ENCODE measurements around the gene FAM136A. TPM values are rescaled to one million over a fixed set of nuclear protein-coding genes. Genes with fewer than 3 reads are reported as not detected.
"Not testable (repeated sequence)": the region's sequence is repeated elsewhere in the genome, so short reads cannot be mapped to it uniquely, and the experiment has no call there.

Gene FAM136A
- total RNA-seq, 4 donors from 2014 or later, result 4.9 to 79.4 (median 24.5) TPM

DNA sequence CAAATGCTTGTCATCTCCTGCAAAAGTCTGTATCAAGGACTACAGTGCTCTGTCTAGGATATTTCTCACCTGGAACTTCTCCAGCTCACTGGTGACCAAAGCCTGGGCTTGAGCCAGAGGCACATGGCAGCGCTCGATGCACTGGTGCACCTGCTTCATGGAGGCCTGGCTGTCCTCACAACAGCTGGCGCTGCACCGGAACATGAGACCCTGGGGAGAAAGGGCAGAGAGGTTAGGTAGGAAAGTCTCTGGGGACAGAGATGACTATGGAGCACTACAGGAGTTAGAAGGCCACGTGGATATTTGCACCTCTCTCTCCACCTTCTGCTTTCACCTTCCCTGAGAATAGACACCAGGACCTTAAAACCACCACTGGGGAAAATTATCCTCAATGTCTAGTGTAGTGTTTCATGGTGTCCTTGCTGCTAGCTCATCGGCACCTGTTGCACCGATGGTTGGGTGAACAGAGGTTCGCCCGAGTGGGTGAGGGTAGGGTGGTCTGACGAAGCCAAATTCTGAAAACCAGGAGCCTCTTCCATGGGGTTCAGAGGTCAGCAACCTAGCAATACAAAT lies 1.0 kb downstream of the FAM136A start:
- Histone ChIP-seq H3K27me3 (no peaks in the 10 kb centered on the region), H3K4me1 (no peaks in the 10 kb centered on the region), H3K4me3 (peak overlapping the region; percentile 73 to 82), H3K36me3 (no peaks in the 10 kb centered on the region), H3K27ac (peak overlapping the region; percentile 75 to 82), H3K9me3 (no peaks in the 10 kb centered on the region)
- DNase-seq, result no peak
- no peak for TF ChIP-seq POLR2A (IDR thresholded peaks at IDR 0.05)
- TF ChIP-seq, protein P1, sequence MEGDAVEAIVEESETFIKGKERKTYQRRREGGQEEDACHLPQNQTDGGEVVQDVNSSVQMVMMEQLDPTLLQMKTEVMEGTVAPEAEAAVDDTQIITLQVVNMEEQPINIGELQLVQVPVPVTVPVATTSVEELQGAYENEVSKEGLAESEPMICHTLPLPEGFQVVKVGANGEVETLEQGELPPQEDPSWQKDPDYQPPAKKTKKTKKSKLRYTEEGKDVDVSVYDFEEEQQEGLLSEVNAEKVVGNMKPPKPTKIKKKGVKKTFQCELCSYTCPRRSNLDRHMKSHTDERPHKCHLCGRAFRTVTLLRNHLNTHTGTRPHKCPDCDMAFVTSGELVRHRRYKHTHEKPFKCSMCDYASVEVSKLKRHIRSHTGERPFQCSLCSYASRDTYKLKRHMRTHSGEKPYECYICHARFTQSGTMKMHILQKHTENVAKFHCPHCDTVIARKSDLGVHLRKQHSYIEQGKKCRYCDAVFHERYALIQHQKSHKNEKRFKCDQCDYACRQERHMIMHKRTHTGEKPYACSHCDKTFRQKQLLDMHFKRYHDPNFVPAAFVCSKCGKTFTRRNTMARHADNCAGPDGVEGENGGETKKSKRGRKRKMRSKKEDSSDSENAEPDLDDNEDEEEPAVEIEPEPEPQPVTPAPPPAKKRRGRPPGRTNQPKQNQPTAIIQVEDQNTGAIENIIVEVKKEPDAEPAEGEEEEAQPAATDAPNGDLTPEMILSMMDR (IDR thresholded peaks at IDR 0.05), result no peak
- intact Hi-C loops (cut with DNase I; ENCODE audit: low total_unique reads), result loop anchor here (5.0 kb wide), 1 partner anchor 394 kb away; no protein-coding TSS in a partner anchor

DNA sequence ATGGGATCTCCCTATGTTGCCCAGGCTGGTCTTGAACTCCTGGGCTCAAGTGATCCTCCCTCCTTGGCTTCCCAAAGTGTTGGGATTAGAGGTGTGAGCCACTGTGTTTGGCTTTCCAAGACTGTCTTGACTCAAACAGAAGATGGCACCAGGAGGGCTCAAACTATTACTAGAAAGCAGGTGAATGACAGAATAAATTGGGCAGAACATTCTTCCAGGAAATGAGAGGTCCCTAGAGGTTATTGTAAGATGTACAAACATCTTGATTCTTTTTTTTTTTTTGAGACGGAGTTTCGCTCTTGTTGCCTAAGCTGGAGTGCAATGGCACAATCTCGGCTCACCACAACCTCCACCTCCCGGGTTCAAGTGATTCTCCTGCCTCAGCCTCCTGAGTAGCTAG lies 4.0 kb downstream of the FAM136A start:
- H3K27ac ChIP-seq; H3K4me3 ChIP-seq; H3K27me3 ChIP-seq; H3K36me3 ChIP-seq; H3K4me1 ChIP-seq; H3K9me3 ChIP-seq; DNase-seq; intact Hi-C loops (cut with DNase I; ENCODE audit: low total_unique reads): not testable (repeated sequence)

DNA sequence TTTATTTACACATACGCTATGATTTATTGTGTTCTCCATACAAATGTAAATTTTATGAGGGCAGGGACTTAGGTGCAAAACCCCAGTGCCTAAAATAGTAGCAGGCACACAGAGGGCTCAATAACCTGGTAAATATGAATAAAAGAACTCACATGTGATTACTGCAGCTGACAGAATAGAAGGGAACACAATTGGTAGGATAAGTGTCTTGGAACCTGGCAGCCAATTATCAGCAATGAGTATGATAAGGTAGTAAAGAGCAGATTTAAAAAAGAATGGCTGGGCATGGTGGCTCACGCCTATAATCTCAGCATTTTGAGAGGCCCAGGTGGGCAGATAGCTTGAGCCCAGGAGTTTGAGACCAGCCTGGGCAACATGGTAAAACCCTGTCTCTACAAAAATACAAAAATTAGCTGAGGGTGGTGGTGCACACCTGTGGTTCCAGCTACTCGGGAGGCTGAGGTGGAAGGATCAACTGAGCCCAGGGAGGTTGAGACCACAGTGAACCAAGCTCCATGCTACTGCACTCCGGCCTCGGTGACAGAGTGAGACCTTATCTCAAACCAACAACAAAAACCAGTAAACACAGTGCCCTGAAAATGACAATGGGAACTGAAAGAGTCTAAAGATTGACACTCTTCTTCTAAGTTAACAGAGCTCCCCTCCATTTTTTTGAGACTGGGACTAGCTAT lies 18.2 kb downstream of the FAM136A start:
- no peak for TF ChIP-seq POLR2A (IDR thresholded peaks at IDR 0.05)
- TF ChIP-seq, protein P1 (IDR thresholded peaks at IDR 0.05), result no peak
- Histone ChIP-seq H3K27ac (no peak overlapping the region), H3K4me1 (no peaks in the 10 kb centered on the region), H3K27me3 (no peaks in the 10 kb centered on the region), H3K4me3 (no peak overlapping the region), H3K36me3 (no peaks in the 10 kb centered on the region), H3K9me3 (no peaks in the 10 kb centered on the region)
- DNase-seq, result no peak
- intact Hi-C loops (cut with DNase I; ENCODE audit: low total_unique reads), result no loop called here

DNA sequence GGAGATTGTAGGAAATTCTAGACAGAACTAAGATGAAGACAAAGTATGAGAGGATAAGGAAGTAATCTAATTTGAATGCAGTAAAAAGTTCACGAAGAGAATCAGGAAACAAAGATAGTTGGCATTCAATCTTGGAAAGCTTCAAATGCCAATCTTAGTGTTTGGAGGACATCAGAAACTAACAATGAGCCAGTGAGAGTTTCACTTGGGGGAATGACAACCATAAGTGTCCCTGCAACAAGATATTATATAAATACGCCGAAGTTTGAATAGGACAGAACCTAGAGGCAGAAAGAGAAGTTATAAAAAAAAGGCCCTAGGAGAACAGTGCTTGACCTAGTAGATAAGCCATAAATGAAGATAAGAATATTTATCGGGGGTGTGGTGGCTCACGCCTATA lies 19.4 kb downstream of the FAM136A start:
- Histone ChIP-seq H3K27me3 (no peaks in the 10 kb centered on the region), H3K9me3 (no peaks in the 10 kb centered on the region), H3K27ac (no peak overlapping the region), H3K4me3 (no peak overlapping the region), H3K4me1 (no peaks in the 10 kb centered on the region), H3K36me3 (no peaks in the 10 kb centered on the region)
- intact Hi-C loops (cut with DNase I; ENCODE audit: low total_unique reads), result no loop called here
- TF ChIP-seq POLR2A (IDR thresholded peaks at IDR 0.05), result no peak
- TF ChIP-seq, protein P1 (IDR thresholded peaks at IDR 0.05), result no peak
- no peak for DNase-seq

DNA sequence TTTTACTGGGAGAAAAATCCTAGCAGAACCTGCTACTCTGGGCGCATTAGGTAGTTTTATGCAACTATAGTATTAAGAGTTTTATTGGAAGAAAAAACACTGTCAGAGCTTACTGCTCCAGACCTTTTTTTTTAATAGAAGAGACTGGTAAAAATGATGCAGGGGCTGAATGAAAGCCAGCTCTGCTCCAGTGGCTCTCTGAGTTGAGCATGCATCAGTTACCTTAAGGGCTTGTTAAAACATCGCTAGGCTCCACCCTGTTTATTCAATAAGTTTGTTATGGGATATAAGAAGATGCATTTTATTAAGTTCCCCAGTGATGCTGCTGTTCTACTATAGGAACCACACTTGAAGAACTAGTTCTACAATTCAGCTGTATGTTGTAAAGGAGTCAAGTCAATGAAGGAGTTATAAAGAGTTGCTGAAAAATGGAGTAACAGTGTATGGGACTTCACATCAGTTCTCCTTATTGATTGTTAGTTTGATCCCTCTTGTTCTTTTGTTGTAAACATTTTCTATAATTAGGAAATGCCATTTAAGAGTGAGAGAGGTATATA lies 21.5 kb downstream of the FAM136A start:
- intact Hi-C loops (cut with DNase I; ENCODE audit: low total_unique reads), result no loop called here
- H3K27ac ChIP-seq, result no peak overlapping the region
- TF ChIP-seq POLR2A (IDR thresholded peaks at IDR 0.05), result no peak
- TF ChIP-seq, protein P1 (IDR thresholded peaks at IDR 0.05), result no peak
- no peaks in the 10 kb centered on the region for H3K36me3 ChIP-seq
- H3K27me3 ChIP-seq, result no peaks in the 10 kb centered on the region
- H3K4me1 ChIP-seq, result no peaks in the 10 kb centered on the region
- H3K9me3 ChIP-seq, result no peaks in the 10 kb centered on the region
- DNase-seq, result no peak
- no peak overlapping the region for H3K4me3 ChIP-seq

All from uterus (tissue), 4 donors.